ENCODE results near the gene E4F1.

DNA sequence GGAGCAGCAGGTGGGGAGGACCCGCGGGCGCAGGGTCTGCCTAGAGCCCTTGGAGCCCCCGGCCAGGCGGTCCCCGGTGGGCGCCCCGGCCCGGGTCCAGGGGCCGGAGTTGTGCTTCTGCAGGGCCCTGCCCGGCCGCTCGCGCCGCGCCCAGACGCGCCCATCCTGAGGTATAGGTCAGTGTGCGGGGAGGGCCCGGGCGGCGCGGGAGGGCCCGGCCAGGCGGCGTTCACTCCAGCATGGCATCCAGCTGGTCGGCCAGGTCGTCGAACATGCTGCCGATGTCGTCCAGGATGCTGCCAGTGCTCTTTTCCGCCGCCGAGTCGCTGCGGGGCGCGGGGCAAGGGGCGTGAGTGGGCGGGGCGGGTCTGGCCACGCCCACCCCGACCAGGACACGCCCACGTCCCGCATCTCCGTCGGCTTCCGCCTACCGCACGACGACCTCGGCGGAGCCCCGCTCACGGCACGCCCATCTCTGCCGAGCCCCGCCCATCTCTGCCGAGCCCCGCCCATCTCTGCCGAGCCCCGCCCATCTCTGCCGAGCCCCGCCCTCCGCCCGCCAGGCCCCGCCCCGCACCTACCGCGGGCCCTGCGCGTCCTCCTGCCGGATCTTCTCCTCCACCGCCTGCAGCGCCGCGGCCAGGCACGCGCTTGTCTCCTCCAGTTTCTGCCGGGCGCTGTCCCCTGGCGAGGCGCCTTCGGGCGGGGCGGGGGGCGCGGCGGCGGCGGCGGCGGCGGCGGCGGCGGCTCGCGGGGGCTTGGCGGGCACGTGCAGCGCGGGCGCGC, 44.9 kb upstream of the E4F1 start:
- TF ChIP-seq JUND (IDR thresholded peaks at IDR 0.05) (no peak), CTCF (IDR thresholded peaks at IDR 0.05; ENCODE audit: low read depth, low read length, missing input control) (no peak)
